Skeletal muscle tissue (tissue), 4 donors: ENCODE measurements around the gene SINHCAF. TPM values are rescaled to one million over a fixed set of nuclear protein-coding genes. Genes with fewer than 3 reads are reported as not detected.
"Not testable (repeated sequence)": the region's sequence is repeated elsewhere in the genome, so short reads cannot be mapped to it uniquely, and the experiment has no call there.

ENCODE experiments used
- H3K27ac ChIP-seq: one replicate; pipeline ENCODE4 v1.7.0; 2013; ENCODE audit warnings: mild to moderate bottlenecking, low read depth, low read length, inconsistent platforms
- H3K27me3 ChIP-seq, 3 donors: one replicate each; pipeline ENCODE4 v1.7.0; 2013; ENCODE audit warnings: low read length in 3 of 3; ENCODE audit not compliant: control insufficient read depth in 3 of 3, insufficient read depth in 3 of 3
- H3K36me3 ChIP-seq, 3 donors: one replicate each; pipeline ENCODE4 v1.7.0; 2013; ENCODE audit warnings: low read length in 3 of 3; ENCODE audit not compliant: control insufficient read depth in 3 of 3, insufficient read depth in 3 of 3
- H3K4me1 ChIP-seq, 3 donors: one replicate each; pipeline ENCODE4 v1.7.0; 2013; ENCODE audit warnings: low read length in 3 of 3, mild to moderate bottlenecking in 3 of 3; ENCODE audit not compliant: control insufficient read depth in 3 of 3, insufficient read depth in 3 of 3
- H3K4me3 ChIP-seq, 3 donors: one replicate each; pipeline ENCODE4 v1.7.0; 2013; ENCODE audit warnings: low read length in 3 of 3
- H3K9ac ChIP-seq, 3 donors: one replicate each; pipeline ENCODE4 v1.7.0; 2013; ENCODE audit warnings: low read length in 3 of 3, mild to moderate bottlenecking in 3 of 3, moderate library complexity in 2 of 3, low read depth in 1 of 3
- H3K9me3 ChIP-seq, 3 donors: one replicate each; pipeline ENCODE4 v1.7.0; 2013; ENCODE audit warnings: low read length in 3 of 3; ENCODE audit not compliant: control insufficient read depth in 3 of 3
- total RNA-seq: library from RNA; depleted of rRNA; stranded (reverse); fragments of >200 nt; gene quantifications from one replicate; pipeline ENCODE4 v1.2.3, GENCODE V29; 2014
- donor health status: Osteomylitis.

SINHCAF gene
- total RNA-seq, 1 donor from 2014 or later: 17.7 TPM

DNA sequence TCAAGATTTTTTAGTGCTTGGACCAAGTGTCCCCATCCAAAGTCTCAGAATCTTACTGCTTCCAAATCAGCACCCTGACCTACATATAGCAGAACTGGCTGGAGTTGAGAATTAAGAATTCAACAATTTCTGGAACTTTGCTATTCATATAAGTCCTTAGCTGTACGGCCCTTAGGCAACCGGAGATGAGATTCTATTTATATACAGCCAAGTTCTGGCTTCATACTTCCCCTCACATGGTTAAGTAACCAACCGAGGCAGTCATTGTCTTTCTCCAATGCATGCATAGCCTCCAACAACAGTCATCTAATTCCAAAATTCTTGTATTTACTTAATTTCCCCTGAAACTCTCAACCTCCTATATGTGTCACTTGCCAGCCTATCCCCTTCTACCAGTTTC is 76.6 kb downstream of the SINHCAF start:
- peaks cover 0 to 4% (median 0%) of the 10 kb centered on the region in 3 donors for H3K27me3 ChIP-seq
- no peak overlapping the region for H3K9ac ChIP-seq
- H3K4me3 ChIP-seq: no peak overlapping the region
- no peak overlapping the region for H3K27ac ChIP-seq
- no peaks in the 10 kb centered on the region for H3K4me1 ChIP-seq
- H3K9me3 ChIP-seq: no peaks in the 10 kb centered on the region
- no peaks in the 10 kb centered on the region for H3K36me3 ChIP-seq

DNA sequence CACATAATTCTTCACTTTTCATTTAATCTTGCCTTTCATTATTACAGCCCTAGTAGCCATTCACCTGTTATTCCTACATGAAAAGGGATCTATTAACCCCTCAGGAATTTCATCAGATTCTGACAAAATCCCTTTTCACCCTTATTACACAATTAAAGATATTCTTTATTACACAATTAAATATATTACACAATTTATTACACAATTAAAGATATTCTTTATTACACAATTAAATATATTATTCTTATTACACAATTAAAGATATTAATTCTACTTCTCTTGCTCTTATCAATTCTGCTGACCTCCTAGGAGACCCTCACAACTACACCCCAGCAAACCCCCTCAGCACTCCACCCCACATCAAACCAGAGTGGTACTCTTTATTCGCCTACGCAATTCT is 77.1 kb downstream of the SINHCAF start:
- Histone ChIP-seq H3K9ac (no peak overlapping the region), H3K36me3 (no peaks in the 10 kb centered on the region), H3K27ac (no peak overlapping the region), H3K4me1 (no peaks in the 10 kb centered on the region), H3K27me3 (peaks cover 0 to 4% (median 0%) of the 10 kb centered on the region in 3 donors), H3K9me3 (no peaks in the 10 kb centered on the region), H3K4me3 (no peak overlapping the region)

DNA sequence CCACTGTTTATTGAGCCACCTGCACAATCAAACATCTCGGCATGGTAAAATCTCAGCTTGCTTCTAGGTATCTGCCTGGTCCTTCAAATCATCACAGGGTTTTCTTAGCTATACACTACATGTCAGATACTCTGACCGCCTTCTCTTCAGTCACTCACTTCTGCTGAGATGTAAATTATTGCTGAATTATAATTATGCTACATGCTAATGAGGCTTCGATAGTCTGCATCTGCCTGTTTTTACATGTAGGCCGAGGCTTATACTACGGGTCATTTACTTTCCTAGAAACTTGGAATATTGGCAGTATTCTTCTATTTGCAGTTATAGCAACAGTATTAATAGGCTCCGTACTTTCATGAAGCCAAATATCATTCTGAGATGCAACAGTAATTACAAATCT is 77.6 kb downstream of the SINHCAF start:
- Histone ChIP-seq H3K27ac (no peak overlapping the region), H3K4me1 (no peaks in the 10 kb centered on the region), H3K36me3 (no peaks in the 10 kb centered on the region), H3K4me3 (no peak overlapping the region), H3K9me3 (no peaks in the 10 kb centered on the region), H3K27me3 (peaks cover 0 to 4% (median 0%) of the 10 kb centered on the region in 3 donors), H3K9ac (no peak overlapping the region)

DNA sequence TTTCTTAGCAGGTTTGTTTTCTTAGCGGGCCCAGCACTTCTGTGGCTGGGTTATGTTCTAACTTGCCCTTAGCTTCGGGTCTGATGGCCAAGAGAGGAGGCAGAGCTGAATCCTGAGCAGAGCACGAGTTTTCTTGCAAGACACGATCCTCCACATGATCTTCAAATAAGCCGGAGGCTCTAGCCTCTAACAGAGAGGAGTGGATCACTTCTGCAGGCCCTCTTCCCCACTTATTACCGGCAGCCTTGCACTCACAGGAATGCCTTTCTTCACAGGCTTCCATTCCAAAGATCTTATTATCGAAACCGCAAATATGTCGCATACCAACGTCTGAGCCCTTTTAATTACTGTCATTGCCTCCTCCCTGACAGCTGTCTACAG is 79.5 kb downstream of the SINHCAF start:
- no peak overlapping the region for H3K4me3 ChIP-seq
- H3K9ac ChIP-seq: no peak overlapping the region
- no peaks in the 10 kb centered on the region for H3K9me3 ChIP-seq
- no peaks in the 10 kb centered on the region for H3K36me3 ChIP-seq
- no peak overlapping the region for H3K27ac ChIP-seq
- peaks cover 0 to 4% (median 0%) of the 10 kb centered on the region in 3 donors for H3K27me3 ChIP-seq
- H3K4me1 ChIP-seq: no peaks in the 10 kb centered on the region

DNA sequence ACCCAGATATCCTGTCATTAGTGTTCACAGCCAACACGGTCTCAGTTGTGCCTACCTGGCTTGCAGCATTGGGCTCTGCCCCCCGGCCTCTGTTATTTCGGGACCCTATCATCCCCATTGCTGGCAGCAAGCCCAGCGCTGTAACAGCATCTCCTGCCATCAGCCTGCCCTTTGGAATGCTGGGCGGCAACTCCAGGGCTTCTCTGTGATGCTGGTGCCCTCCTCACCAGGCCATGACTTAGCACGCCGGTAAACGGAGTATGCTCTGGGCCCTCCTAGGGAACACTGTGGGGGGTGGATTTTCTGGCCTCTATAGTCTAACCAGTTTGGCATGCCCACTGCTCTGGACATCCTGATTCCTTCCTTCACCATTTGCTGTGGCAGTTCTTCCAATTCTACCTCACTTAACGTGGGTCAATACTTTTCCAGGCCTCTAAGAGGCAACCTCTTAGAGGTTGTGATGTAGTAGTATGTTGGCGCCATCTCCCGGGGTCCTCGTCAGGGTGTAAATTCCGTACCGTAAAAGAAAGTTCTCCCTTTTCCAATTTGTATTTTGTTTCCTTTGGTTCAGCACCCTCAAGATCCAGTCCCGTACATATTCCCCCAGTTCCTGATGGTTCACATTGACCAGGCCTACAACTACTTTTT is 80.0 kb downstream of the SINHCAF start:
- Histone ChIP-seq H3K4me3 (no peak overlapping the region), H3K36me3 (no peaks in the 10 kb centered on the region), H3K9ac (no peak overlapping the region), H3K4me1 (no peaks in the 10 kb centered on the region), H3K9me3 (no peaks in the 10 kb centered on the region), H3K27me3 (peaks cover 0 to 4% (median 0%) of the 10 kb centered on the region in 3 donors), H3K27ac (no peak overlapping the region)

DNA sequence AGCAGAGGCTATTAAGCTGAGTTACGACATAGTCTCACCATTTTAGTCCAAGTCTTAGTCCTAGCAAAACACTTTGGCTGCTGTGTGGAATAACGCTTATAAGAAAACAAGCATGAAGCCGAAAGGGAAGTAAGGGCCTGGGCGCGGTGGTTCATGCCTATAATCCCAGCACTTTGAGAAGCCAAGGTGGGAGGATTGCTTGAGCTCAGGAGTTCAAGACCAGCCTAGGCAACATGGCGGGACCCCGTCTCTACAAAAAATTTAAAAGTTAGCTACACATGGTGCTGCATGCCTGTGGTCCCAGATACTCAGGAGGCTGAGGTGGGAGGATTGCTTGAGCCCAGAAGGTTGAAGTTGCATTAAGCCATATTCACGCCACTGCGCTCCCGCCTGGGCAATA is 83.5 kb downstream of the SINHCAF start:
- not testable (repeated sequence) for H3K9me3 ChIP-seq, H3K4me1 ChIP-seq, H3K36me3 ChIP-seq, H3K9ac ChIP-seq, H3K27ac ChIP-seq, H3K27me3 ChIP-seq, H3K4me3 ChIP-seq

DNA sequence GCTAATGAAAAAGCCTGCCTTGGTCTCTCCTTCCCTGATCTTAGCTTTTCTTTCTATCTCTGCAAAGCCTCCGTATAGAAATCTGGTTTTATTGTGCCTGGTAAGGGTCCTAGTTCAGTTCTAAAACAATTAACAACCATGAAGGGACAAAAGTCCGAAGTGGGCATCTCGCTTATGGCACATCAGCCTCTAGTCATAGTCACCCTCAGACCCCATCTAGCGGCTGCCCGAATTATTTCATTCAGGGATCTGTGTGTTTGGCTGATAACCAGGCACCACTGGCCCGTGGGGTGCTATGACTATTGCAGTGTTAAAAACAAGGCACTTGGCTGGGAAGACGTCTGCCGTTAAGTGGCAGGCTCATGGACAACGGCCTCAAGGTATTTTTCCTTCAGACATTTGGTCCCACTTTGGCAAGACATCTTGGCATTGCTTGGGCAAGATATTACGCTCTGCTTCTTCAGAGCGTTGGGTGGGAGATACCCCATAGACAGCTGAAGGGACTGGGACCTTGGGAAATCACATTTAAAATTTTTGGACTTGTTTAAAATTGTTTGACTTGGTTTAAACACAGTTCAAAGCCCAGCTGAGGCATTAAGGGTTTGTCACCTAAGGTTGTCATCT is 87.1 kb downstream of the SINHCAF start:
- H3K9me3 ChIP-seq: no peaks in the 10 kb centered on the region
- no peak overlapping the region for H3K9ac ChIP-seq
- peaks cover 0 to 4% (median 0%) of the 10 kb centered on the region in 3 donors for H3K4me1 ChIP-seq
- H3K4me3 ChIP-seq: no peak overlapping the region
- no peak overlapping the region for H3K27ac ChIP-seq
- H3K36me3 ChIP-seq: no peaks in the 10 kb centered on the region
- peaks cover 5 to 14% (median 8%) of the 10 kb centered on the region in 3 donors for H3K27me3 ChIP-seq

DNA sequence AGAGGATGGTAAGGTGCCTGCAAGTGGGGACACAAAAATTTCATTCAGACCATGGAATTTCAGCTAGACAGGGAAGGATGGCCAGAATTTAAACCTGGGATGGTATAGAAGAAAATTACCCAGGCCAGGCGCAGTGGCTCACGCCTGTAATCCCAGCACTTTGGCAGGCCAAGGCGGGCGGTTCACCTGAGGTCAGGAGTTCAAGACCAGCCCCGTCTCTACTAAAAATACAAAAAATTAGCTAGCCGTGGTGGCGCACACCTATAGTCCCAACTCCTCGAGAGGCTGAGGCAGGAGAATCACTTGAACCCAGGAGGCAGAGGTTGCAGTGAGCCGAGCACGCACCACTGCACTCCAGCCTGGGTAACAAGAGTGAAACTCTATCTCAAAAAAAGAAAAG is 87.6 kb downstream of the SINHCAF start:
- not testable (repeated sequence) for H3K9ac ChIP-seq, H3K9me3 ChIP-seq, H3K36me3 ChIP-seq, H3K4me3 ChIP-seq, H3K27ac ChIP-seq, H3K4me1 ChIP-seq
- peaks cover 5 to 18% (median 8%) of the 10 kb centered on the region in 3 donors for H3K27me3 ChIP-seq

DNA sequence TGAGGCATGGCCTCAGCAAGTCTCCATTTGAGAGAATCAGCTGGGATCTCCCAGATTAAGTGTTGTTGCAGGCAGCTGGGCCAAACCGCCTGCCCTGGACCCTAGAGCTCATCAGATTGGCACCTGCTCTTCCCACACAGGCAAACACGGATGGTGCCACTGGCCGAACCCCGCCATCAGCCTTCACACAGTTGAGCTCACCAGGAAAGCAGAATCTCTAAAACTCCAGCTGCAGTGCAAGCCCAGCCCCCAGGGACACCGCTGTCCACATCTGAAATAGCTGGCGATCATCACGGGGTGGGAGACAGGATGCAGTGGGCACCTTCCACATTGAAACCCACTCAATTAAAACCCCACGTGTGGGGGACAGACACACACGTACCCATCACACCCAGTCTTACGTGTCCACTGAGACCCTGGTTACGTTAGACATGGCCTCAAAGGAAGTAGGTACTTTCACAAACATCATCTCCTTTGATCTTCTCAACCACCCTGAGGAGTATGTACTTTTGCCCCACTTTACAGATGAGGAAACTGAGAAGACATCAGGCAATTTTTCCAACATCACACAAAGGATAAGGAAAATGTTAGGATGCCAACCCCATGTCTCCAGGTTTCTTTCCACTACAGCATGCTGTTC is 88.8 kb downstream of the SINHCAF start:
- no peaks in the 10 kb centered on the region for H3K36me3 ChIP-seq
- H3K4me3 ChIP-seq: no peak overlapping the region
- no peaks in the 10 kb centered on the region for H3K9me3 ChIP-seq
- peaks cover 0 to 4% (median 0%) of the 10 kb centered on the region in 3 donors for H3K4me1 ChIP-seq
- H3K27me3 ChIP-seq: peaks cover 5 to 18% (median 8%) of the 10 kb centered on the region in 3 donors
- H3K27ac ChIP-seq: no peak overlapping the region
- H3K9ac ChIP-seq: no peak overlapping the region

DNA sequence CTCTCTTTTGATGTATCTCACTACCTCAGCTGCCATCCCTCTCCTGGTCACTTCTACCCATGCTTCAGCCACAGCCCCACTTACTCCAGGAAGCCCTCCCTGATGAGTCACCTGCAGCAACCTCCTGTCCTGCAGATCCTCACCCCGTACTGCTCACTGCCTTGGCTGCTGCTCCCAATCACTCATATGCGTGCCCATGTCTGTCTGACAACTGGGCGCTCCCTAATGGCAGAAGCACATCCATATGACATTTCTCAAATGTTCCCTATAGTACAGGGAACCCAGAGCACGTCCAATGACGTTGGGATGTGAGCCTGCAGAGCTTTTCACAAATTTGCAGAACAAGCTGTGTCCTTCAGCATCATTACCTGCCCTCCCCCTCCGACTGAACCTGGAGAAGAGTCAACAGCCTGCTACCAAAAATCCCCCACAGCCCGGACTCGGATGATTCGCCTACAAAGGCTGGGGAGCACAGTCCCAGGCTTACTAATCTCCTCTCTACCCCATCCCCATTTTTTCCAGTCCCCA is 90.0 kb downstream of the SINHCAF start:
- Histone ChIP-seq H3K9me3 (no peaks in the 10 kb centered on the region), H3K4me3 (no peak overlapping the region), H3K9ac (no peak overlapping the region), H3K27me3 (peaks cover 5 to 18% (median 8%) of the 10 kb centered on the region in 3 donors), H3K27ac (no peak overlapping the region), H3K36me3 (no peaks in the 10 kb centered on the region), H3K4me1 (peaks cover 0 to 4% (median 0%) of the 10 kb centered on the region in 3 donors)
